Measurements from ENCODE around the gene ZNF683. TPM values are rescaled to one million over a fixed set of nuclear protein-coding genes. Genes with fewer than 3 reads are reported as not detected.
A peak's percentile ranks its signal among the peaks of the same experiment; 100 is the strongest.

Gene ZNF683
- total RNA-seq, 1 experiment from 2014 or later, result not detected

GRCh38 chr1:26361605-26362122, 10.9 kb downstream of the ZNF683 start:
- Histone ChIP-seq H3K4me3 (ENCODE audit: low read length) (no peak overlapping the region), H3F3A (ENCODE audit: low read length, unreplicated experiment) (no peaks in the 10 kb centered on the region), H3K4me2 (ENCODE audit: low read length) (no peak overlapping the region), H3K27ac (ENCODE audit: low read length) (no peak overlapping the region), H3K9ac (ENCODE audit: low read length) (no peak overlapping the region), H3K9me3 (ENCODE audit: low read length) (no peaks in the 10 kb centered on the region), H3K36me3 (ENCODE audit: low read depth, low read length) (no peaks in the 10 kb centered on the region), H3K27me3 (ENCODE audit: low read length) (no peaks in the 10 kb centered on the region), H3K4me1 (ENCODE audit: insufficient read depth, low read length) (peaks cover 19% of the 10 kb centered on the region), H3K79me2 (ENCODE audit: low read length) (no peaks in the 10 kb centered on the region), H3K9me2 (replicated peaks; ENCODE audit: low read length) (no peaks in the 10 kb centered on the region), H2AFZ (ENCODE audit: low read length) (no peak overlapping the region), H4K20me1 (ENCODE audit: low read length) (no peaks in the 10 kb centered on the region)
- intact Hi-C loops (cut with micrococcal nuclease), result no loop called here
- CTCF ChIA-PET, result interaction anchor here (0.9 kb wide), 1 partner anchor 56 kb away, joined by 3 read pairs; no protein-coding TSS in a partner anchor
- POLR2A ChIA-PET (ENCODE audit: unreplicated experiment), result no interaction called here
- TF ChIP-seq EZH2 (IDR thresholded peaks at IDR 0.05; ENCODE audit: low read length, unreplicated experiment) (no peak), EZH2phosphoT487 (IDR thresholded peaks at IDR 0.05; ENCODE audit: borderline replicate concordance, low read length) (no peak), CTCF (conservative IDR thresholded peaks at IDR 0.05; ENCODE audit: low read depth, low read length) (no peak)
- no peak for DNase-seq
- BruUV-seq (replicated peaks), result no TSS peak
- no peak for ATAC-seq

- no peaks in the 10 kb centered on the region for H3K9me3 ChIP-seq (ENCODE audit: low read length)
- no peak overlapping the region for H2AFZ ChIP-seq (ENCODE audit: low read length)
- no peaks in the 10 kb centered on the region for H3K36me3 ChIP-seq (ENCODE audit: low read depth, low read length)
- DNase-seq (no peak), ATAC-seq (no peak)
- H3K27ac ChIP-seq (ENCODE audit: low read length), result no peak overlapping the region
- intact Hi-C loops (cut with micrococcal nuclease), result no loop called here
- TF ChIP-seq EZH2phosphoT487 (IDR thresholded peaks at IDR 0.05; ENCODE audit: borderline replicate concordance, low read length), result no peak
- TF ChIP-seq CTCF (conservative IDR thresholded peaks at IDR 0.05; ENCODE audit: low read depth, low read length), result no peak
- TF ChIP-seq EZH2 (IDR thresholded peaks at IDR 0.05; ENCODE audit: low read length, unreplicated experiment), result no peak
- H3K4me1 ChIP-seq (ENCODE audit: insufficient read depth, low read length), result peaks cover 22% of the 10 kb centered on the region
- no peaks in the 10 kb centered on the region for H4K20me1 ChIP-seq (ENCODE audit: low read length)
- CTCF ChIA-PET, result no interaction called here
- no peaks in the 10 kb centered on the region for H3K9me2 ChIP-seq (replicated peaks; ENCODE audit: low read length)
- BruUV-seq (replicated peaks), result no TSS peak
- no peaks in the 10 kb centered on the region for H3F3A ChIP-seq (ENCODE audit: low read length, unreplicated experiment)
- no peak overlapping the region for H3K4me3 ChIP-seq (ENCODE audit: low read length)
- H3K27me3 ChIP-seq (ENCODE audit: low read length), result no peaks in the 10 kb centered on the region
- H3K4me2 ChIP-seq (ENCODE audit: low read length), result peak overlapping the region; percentile 31; the same call in 1 of the 2 replicates
- H3K79me2 ChIP-seq (ENCODE audit: low read length), result no peaks in the 10 kb centered on the region
- H3K9ac ChIP-seq (ENCODE audit: low read length), result no peak overlapping the region
- POLR2A ChIA-PET (ENCODE audit: unreplicated experiment), result no interaction called here
Measured at GRCh38 chr1:26360807-26361604, 11.5 kb downstream of the ZNF683 start.

Data from PC-3 (cell line).